Fibroblast of the conjunctiva (primary cell): ENCODE measurements around the gene PRUNE2.
A peak's percentile ranks its signal among the peaks of the same experiment; 100 is the strongest.

Source experiments
- DNase-seq: peaks from one replicate; pipeline ENCODE4 v3.0.0-alpha.2; 2010; ENCODE audit warnings: low read depth

Gene PRUNE2

DNA sequence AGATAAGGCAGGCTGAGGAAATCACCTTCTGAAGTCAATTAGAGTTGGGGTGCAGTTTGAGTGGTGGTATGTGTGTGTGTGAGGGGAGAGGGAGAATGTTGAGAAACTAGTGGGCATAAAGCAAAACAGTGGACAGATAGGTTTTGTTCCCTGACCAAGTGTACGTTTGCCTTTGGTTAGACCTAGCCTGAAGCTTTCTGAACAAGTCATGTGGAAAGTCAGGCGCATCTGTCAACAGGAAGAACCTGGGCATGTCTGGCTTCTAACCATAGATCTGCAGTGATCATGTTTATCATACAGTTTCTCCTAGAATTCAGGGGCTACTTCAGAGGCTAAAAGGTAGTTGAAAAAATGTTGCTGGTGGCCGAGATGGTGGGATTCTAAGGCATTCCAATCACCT is 284.9 kb downstream of the PRUNE2 start:
- no peak for DNase-seq

DNA sequence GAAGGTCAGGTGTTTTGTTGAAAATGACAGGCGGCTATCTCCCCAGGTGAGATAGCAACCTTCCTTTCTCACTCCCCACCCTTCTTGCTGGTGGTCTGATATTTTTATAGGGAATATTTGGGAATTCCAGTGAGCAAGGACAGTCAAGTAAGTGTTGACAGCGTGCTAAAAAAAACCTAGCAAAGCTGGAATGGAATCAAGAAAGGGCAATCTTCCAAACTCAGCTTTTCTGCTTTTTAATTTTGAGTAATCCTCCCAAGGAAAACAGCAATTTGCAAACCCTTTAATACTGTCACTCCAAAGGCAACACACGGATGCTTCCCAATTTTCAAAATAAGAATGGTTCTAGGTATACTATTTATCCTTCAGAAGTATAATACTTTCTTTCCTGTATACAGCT is 285.3 kb downstream of the PRUNE2 start:
- no peak for DNase-seq

DNA sequence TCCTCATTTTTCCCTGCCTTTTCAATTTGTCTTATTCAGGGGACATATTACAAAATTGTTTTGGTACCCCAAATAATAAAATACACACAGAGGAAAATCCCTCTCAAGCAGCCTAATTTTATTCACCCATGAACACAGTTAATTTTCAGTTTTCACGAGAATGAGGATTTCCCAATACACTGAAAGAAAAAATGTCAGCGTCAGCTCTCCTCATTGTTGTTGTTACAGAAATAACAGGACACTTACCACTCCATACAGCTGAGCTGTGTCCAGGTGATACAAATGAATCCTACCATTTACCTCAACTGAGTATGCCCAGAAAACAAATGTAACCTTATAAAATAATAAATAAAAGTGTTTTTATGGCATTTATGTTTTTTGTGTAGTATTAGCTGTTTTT is 286.3 kb downstream of the PRUNE2 start:
- DNase-seq, result peak; percentile 10

DNA sequence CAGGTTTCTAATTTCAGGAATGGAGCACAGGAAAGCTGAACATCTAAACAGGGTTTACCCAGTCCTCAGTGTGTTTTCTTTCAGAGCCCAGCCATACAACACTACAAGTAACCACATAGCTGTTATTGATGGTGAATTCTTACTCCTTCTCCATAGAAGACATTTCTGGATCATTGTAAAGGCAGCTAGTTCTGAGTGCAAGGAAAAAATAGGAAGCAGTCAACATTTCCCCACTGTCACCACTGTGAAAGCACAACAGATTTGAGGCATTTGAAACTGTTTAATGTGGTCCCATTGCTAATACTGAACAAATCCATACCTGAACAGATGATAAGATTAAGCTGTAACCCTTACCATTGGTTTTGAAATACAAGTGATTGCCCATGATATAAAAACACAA is 286.7 kb downstream of the PRUNE2 start:
- DNase-seq, result no peak

DNA sequence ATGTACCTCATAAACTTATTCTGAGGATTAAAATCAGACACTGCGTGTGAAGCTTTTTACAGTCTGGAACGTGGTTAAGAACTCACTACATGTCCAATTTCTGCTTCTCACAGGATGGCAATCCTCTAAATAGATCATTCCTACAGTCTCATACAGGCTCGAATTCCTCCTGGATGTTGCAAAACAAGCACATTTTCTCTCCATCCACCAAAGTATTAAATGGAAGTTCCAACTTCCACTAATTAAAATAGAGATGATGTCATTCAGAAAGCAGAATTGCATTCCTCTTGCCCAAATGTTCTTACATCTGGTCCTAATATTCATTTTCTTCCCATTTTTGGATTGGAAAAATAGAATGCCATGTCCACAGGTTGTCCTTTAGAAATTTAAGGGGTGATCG is 287.2 kb downstream of the PRUNE2 start:
- DNase-seq, result peak; percentile 38

DNA sequence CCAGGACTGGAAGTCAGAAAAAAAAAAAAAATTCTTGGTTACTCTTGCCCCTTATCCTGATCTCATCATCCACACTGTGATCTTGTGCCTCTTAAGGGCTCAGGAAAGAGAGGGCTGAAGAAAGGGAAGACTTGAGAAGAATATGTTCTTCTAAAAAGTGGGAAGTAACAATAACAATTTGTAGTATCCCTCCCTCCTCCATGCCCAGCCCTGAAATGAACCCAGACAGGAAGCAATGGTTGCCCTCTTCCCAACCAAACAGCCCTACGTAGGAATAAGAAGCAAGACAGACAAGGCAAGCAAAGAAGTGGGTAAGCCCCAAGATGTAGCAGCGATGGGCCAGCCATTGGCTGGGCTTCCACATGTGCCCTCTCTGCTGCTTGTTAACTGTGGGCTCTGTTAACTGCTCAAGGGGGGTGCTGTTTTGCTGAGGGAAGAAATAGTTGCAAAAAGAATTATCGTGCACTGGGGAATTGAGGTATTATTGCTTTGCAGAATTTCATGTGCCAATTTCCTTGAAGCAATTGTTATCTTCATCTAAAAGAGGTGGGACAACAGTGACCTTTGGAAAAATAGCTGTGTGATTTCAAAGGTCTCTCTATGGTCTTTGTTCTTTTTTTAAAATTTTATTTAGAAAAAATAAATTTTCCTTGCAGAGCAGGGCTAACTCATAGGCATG is 288.3 kb downstream of the PRUNE2 start:
- no peak for DNase-seq

DNA sequence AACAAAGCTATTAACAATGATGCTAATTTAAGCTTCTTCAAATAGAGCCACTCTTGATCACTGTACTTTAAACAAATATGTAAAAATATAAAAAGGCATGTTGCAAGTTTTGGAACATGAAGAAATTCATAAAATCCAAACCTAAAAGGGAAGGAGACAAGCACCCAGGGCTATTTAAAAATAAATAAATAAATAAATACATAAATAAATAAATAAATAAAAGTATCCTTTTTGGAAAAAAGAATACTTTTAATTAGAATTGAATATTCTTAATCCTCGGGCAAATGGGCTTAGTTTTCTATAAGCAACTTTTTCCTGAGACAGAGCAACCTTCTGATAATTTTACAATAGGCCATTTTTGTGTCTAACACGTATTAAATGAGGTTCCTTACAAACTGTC is 289.1 kb downstream of the PRUNE2 start:
- no peak for DNase-seq

DNA sequence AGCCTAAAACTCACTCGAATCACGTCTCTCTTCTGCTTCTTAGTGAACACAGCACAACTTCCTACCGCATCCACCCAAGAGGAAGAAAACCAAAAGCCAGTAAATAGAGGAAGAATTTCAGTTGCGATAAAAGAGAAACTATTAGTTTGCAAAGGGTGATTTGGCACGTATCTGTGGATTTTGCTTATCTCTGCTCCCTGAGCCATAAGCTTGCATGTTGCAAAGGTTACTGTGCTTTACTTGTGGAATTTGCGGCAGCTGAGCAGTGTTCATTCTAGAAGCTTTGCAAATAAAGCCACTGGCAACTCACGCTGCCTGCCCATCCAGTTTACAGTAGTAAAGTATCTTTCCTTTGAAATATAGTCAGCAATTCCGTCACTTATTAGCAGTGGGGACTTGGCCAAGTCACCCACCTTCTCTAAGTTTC is 290.7 kb downstream of the PRUNE2 start:
- DNase-seq, result no peak

DNA sequence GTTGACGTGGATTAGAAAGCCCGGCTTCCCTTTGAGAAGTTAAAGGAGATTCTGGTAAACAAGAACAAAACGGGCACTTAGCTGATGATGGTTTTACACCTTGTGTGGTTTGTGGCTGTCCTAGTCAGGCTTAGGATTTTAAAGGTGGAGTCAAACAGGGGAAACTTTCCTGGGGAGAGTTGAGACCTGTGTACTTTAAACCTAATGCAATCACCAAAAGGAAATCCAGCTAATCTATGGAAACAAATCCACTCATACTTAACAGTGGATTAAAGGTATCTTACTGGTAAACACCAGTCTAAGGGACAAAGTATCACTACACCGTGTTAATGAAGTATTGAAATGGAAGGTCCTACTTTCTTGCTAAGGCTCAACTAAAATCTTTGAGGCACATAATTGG is 291.9 kb downstream of the PRUNE2 start:
- DNase-seq, result no peak

DNA sequence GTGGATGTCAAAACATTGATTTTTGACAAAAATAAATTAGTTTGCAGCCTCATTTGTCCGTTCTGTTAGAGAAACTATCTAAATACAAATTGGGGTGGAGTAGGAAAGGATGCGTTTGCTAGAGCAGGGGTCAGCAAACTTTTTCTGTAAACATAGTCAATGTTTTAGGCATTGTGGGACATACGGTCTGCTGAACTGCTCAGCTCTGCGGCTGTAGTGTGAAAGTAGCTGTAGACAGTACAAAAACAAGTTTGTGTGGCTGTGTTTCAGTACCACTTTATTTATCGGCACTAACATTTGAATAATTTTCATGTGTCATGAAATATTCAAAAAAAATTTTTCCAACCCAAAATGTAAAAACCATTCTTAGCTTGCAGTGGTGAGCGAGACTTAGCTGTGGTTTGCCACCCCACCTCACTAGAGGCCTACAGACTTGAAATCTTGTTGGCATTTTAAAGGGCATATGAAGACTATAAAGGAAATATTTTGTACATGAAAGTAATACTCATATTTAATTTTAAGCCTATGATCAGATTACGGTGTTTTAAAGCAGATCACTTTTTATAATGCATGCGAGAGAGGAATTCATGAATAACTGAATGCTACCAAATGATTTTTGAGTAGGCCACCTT is 292.6 kb downstream of the PRUNE2 start:
- no peak for DNase-seq

DNA sequence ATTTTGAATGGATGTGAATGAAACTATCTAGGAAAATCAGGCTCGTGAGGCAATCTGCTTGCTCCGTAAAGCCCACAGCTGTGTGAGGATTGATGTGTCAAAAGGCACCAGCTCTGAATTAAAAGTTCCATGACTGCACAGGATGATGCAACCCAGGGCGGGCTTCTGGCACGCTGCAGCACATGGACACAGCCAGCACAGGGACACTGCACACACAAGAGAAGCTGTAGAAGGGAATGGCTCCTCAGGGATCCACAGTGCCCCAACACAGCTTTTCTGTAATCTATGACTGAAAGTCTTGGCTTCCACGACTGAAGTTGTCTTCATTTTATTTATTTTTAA is 295.9 kb downstream of the PRUNE2 start:
- DNase-seq, result peak; percentile 90

DNA sequence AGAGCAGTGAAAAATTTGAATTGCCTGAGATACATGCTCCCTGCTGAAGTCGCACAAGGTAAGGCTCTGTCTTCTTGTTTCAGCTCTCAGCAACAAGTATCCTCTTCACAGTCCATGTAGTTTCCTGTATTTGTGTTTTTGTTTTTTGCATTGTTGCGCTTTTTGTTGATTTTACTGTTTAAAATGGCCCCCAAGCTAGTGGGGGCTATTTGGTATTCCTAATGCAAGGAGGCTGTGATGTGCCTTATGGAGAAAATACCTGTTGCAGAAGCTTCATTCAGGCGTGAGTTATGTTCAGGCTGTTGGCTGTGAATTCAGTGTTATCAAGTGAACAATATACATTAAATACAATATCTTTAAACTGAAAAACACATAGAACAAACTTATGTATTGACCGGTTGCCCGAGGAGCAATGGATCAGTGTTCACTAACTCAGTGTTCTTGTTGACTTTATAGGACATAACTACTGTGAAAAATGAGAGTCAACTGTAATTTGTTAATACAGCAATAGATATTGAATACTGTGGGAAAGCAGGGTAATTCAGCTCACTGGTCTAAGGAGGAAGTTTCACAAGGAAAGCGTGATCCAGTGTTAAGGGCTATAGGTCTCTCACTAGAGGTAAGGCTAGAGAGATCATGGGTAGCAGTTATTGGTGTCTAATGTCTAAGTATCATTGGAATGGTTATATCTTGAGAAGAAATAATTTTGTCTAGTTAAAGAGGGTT is 296.5 kb downstream of the PRUNE2 start:
- DNase-seq, result no peak

DNA sequence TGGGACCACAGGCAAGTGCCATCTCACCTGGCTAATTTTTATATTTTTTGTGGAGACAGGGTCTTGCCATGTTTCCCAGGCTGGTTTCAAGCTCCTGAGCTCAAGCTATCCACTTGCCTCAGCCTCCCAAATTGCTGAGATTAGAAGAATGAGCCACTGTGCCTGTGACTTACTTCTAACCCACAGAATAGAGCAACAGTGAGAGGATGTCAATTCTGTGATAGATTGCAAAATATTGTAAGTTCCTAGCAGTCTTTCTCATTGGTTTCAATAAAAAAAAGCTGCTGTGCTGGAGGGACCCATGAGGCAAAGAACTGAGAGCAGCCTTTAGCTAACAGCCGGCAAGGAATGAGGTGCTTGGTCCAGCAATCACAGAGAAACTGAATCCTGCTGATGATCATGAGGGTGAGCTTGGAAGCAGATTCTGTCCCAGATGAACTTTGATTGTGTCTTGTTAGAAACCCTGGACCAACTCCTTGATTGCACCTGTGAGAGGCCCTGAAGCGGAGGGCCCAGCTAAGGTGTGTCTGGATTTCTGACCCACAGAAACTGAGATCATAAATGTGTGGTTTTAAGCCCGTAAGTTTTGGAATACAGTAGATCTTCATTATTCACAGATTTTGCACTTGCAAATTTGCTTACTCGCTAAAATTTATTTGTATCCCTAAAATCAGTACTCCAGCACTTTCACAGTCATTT is 297.2 kb downstream of the PRUNE2 start:
- no peak for DNase-seq

DNA sequence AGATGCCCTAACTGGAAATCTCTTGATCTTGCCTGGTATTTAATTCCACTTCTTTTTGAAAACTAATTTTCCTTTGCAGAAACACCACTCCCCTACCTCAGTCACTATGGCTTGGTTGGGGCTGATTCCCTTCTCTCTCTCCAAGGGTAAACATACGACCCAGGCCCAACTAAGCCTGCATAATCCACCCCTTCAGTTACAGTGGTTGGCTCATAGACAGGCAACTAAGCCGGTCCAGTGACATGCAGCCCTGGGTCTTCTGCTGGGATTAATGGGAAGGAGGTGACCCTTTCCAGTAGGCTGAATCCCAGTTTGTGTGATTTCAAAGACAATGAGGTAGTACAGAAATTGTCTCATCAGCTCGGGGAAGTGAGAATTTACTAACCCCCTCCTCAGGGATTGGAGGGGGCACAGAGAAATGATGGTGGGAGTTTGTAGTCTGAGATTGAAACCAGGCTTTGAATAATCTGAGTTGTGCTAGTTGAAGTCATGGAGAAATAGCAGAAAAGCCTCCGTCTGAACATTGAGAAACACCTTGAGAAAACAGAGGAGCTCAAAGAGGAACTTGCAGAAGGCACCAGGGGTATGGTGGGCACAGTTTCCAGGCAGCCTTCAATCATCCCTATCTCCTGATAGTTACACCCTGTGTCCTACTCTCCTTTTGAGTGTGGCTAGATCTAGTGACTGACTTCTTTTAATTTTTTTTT is 298.0 kb downstream of the PRUNE2 start:
- no peak for DNase-seq

DNA sequence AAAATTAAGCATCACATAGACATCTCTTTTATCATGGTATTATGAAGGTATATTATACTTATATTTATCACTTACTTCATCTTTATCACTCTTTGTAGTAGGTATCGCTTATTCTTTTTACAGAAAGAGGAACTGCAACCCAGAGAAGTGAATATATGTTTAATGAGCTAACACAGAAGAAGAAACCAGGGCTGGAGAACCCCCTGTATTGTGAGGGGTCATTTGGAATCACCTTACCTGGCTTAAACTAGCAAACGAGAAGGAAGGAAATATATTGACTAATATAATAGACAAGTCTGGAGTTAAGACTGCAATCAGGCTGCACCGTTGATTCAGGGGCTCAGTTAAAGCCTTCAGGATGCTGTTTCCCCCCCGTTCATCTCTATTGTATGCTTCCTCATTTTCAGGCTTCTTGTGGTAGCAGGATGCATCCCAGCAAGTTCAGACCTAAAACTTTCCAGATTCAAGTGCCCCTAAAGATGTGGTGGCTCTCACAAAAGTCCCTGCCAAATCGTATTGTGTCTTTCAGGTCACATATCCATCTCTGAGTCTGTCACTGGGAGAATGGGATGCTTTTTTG is 300.5 kb downstream of the PRUNE2 start:
- no peak for DNase-seq

DNA sequence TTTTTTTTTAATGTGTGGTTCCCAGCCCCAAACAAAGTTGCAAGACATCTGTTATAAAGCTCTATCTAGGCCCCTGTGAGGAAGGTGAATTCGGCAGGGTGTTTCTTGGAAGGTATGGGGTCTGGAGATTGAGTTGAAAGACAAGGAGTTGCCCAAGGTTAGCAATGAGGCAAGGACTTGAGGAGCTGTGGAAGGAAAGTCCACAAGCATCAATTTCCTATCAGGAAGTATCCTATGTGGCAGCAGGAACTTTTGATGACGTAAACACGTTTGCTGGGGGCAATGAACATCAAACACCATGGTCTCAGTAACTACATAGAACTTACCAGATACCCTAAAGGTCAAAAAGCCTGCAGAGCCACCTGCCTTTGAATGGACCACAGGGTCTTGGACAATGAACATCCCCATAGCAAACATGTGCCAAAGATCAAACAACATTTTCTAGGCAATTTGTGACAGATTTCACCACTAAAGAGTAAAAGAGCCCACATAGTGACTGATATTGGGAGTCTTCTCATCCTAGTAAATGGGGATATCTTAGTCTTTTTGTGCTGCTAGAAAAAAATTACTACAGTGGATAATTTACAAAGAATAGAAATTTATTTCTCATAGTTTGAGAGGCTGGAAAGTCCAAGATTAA is 301.9 kb downstream of the PRUNE2 start:
- DNase-seq, result no peak

DNA sequence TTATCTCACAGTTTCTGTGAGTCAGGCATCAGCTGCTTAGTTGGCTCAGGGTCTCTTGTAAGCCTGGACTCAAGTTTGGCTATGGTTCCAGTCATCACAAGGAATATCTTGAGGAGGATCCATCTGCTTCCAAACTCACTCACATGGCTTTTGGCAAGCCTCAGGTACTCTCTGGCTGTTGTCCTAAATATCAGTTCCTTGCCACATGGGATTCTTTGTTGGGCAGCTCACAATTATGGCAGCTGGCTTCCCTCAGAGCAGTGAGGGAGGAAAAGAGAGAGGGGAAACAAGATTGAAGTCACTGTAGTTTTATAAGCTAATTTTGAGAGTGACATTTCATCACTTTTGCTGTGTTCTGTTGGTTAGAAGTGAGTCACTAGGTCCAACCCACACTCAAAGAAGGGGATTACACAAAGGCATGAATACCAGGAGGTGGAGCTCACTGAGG is 302.4 kb downstream of the PRUNE2 start:
- DNase-seq, result peak; percentile 42

DNA sequence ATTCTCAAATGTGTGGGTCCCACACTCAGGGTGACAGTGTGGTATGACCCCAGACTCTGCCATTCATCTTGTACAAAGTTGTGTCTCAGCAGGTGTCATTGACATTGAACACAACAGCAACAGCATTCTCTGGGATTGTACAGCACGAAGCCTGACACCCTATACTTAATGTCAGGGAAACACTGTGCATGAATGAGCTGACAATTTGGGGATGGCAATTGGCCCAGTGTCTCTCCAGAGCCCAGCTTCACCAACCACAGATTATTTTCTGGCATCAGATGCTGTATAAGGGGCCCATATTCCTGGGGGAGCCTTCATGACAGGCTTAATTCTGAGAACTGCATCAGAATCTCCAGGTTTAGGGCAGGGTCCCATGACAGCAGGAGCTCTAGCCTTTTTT is 303.7 kb downstream of the PRUNE2 start:
- DNase-seq, result no peak

DNA sequence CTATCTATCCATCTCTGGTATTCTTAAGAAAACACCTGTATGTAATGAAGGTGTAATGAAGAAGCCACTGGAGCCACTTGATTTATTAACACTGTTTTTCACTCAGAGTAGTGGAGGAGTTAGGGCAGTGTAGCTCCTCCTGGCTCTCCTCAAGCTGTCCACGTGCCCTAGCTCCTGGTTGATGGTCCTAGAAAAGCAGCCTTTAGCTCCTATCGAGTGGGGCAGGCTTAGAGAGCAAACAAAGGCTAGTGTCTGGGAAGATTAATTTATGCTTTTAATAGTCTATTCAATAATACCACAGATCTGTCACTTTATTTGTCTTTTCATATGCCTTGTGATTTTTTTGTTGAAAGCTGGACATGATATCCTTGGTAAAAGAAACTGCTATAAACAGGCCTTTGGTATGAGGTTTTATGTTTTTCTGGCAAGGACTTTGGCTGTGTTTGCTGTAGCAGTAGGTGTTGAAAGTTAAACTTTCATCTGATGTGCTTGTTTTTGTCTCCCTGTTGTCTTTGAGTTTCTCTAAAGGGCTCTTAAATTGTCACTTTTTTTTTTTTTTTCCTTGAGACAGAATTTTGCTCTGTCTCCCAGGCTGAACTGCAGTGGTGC is 305.8 kb downstream of the PRUNE2 start:
- no peak for DNase-seq

DNA sequence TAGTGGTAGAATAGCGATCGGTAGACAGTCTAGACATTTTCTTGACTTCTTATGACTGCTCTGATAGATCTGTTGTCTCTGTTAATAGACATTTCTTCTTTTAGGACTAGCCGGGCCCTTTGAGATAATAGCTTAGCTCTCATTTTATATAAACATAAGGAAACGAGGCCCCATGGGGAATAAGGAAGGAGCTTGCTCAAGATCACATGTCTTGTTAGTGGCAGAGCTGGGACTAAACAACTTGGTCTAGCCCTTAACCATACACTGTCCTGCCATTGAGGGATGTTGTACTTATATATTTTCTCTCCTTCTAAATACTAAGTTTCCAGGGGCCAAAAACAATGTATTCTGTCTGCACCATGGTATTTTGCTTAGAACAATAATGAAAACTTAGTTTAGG is 306.9 kb downstream of the PRUNE2 start:
- no peak for DNase-seq

DNA sequence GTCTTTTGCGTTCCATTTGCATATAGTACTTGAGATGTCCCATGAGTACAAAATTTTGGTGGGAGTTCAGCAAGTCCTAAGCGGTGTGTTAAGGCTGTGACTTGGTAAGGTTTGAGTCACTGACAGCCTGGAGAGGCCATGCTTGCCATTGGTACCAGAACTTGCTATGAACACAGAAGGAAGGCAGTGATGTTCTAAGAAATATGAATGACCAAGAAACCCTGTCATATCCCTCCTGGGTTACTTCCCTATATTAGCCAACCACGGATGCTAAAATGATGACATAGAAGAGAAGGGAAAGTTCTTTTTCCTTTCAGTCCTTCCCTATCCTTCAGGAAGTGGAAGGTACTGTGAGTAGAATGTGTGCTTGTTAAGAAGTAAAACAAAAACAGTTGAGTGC is 310.3 kb downstream of the PRUNE2 start:
- no peak for DNase-seq
